Neural cell (in vitro differentiated cells): ENCODE measurements around the gene MYH6.

Source experiments
- EZH2 ChIP-seq: fragments of 200-600, 300-800 bp; shearing (Covaris generic), sonication (generic); IDR thresholded peaks from 2 replicates; pipeline ENCODE4 v1.6.1; 2014; ENCODE audit warnings: antibody characterized with exemption, low read length, borderline replicate concordance, mild to moderate bottlenecking; ENCODE audit not compliant: insufficient read depth, poor library complexity, severe bottlenecking
- TAF1 ChIP-seq: IDR thresholded peaks from 2 replicates; pipeline ENCODE4 v1.6.1; 2012; ENCODE audit warnings: low read depth
- TF ChIP-seq, protein P1 (sequence below): fragments of 450-650 bp; IDR thresholded peaks from 2 replicates; pipeline ENCODE4 v1.5.1; 2014; ENCODE audit warnings: antibody characterized with exemption, mild to moderate bottlenecking, moderate library complexity; ENCODE audit not compliant: poor library complexity, severe bottlenecking

DNA sequence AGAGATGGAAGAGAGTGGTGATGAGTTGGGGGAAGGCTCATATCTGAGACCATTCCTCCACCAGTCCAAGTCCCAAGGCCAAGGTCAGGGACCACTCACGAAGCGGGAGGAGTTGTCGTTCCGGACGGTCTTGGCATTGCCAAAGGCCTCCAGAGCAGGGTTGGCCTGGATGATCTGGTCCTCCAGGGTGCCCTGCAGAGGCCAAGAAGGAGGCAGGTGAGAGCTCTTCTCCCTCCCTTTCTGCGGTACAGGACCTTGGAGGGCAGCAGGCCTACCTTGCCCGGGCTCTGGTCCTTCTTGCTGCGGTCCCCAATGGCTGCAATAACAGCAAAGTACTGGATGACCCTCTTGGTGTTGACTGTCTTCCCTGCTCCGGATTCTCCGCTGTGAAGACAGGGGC is 23.4 kb upstream of the MYH6 start:
- TF ChIP-seq, protein P1, sequence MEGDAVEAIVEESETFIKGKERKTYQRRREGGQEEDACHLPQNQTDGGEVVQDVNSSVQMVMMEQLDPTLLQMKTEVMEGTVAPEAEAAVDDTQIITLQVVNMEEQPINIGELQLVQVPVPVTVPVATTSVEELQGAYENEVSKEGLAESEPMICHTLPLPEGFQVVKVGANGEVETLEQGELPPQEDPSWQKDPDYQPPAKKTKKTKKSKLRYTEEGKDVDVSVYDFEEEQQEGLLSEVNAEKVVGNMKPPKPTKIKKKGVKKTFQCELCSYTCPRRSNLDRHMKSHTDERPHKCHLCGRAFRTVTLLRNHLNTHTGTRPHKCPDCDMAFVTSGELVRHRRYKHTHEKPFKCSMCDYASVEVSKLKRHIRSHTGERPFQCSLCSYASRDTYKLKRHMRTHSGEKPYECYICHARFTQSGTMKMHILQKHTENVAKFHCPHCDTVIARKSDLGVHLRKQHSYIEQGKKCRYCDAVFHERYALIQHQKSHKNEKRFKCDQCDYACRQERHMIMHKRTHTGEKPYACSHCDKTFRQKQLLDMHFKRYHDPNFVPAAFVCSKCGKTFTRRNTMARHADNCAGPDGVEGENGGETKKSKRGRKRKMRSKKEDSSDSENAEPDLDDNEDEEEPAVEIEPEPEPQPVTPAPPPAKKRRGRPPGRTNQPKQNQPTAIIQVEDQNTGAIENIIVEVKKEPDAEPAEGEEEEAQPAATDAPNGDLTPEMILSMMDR: no peak
- TF ChIP-seq TAF1 (no peak), EZH2 (no peak)
